Erythroblast (primary cell): ENCODE results near the gene HBG2.

Experiments used
- GATA1 ChIP-seq: IDR thresholded peaks from 2 replicates; pipeline ENCODE4 v1.6.1; 2011; ENCODE audit warnings: low read depth, mild to moderate bottlenecking, control low read depth, low read length, moderate library complexity
- POLR2A ChIP-seq: IDR thresholded peaks from 2 replicates; pipeline ENCODE4 v1.6.1; 2011; ENCODE audit warnings: mild to moderate bottlenecking, low read length

- TF ChIP-seq POLR2A (no peak), GATA1 (no peak)
Measured at GRCh38 chr11:5203366-5203765, 51.2 kb downstream of the HBG2 start.
